Measurements from ENCODE around the gene SLC35F4.

Gene SLC35F4

DNA sequence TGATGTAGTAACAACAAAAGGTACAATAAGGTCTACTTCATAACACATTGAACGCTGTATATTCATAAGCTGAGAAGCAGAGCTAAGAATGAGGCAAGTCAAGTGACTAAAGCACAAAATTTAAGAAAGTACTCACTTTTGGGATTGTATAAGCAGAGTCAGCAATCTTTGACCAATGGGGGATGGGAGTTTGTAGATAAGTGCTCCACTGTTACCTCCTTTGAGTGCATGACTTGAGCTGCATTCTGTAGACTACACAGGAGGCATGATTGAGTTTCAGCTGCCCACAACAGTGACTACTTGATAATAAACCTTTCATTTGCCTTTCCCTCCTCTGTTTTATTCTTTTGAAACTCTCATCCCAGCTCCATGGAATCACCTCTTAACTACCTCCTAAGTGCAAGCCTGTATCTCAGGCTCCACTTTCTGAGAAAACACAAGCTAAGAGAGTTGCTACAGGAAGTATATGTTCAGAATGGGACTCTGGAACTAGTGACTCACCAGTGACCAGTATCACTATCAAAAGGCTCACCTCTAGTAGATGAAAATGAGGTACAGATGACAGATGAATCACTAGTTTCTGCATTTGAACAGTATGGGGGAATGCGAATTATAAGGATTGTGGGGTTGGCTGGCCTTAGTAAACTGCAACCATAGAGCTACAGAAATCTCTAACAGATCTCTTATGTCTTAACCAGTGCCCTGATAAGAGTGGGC is 49.2 kb downstream of the SLC35F4 start:
- TF ChIP-seq NFIC (IDR thresholded peaks at IDR 0.05) (no peak), TEAD4 (IDR thresholded peaks at IDR 0.05) (no peak), YY1 (IDR thresholded peaks at IDR 0.05; ENCODE audit: low read depth) (no peak), RAD21 (IDR thresholded peaks at IDR 0.05; ENCODE audit: low read depth) (no peak), FOXM1 (IDR thresholded peaks at IDR 0.05; ENCODE audit: borderline replicate concordance, low read depth) (no peak), EGR1 (IDR thresholded peaks at IDR 0.05) (no peak), ZBTB7A (IDR thresholded peaks at IDR 0.05; ENCODE audit: low read depth) (no peak), CREB1 (IDR thresholded peaks at IDR 0.05; ENCODE audit: low read depth) (no peak), CEBPB (IDR thresholded peaks at IDR 0.05) (no peak), TCF12 (IDR thresholded peaks at IDR 0.05; ENCODE audit: low read depth) (no peak), TAF1 (IDR thresholded peaks at IDR 0.05; ENCODE audit: low read depth) (no peak), EP300 (IDR thresholded peaks at IDR 0.05; ENCODE audit: borderline replicate concordance) (no peak)
- TF ChIP-seq, protein P1, sequence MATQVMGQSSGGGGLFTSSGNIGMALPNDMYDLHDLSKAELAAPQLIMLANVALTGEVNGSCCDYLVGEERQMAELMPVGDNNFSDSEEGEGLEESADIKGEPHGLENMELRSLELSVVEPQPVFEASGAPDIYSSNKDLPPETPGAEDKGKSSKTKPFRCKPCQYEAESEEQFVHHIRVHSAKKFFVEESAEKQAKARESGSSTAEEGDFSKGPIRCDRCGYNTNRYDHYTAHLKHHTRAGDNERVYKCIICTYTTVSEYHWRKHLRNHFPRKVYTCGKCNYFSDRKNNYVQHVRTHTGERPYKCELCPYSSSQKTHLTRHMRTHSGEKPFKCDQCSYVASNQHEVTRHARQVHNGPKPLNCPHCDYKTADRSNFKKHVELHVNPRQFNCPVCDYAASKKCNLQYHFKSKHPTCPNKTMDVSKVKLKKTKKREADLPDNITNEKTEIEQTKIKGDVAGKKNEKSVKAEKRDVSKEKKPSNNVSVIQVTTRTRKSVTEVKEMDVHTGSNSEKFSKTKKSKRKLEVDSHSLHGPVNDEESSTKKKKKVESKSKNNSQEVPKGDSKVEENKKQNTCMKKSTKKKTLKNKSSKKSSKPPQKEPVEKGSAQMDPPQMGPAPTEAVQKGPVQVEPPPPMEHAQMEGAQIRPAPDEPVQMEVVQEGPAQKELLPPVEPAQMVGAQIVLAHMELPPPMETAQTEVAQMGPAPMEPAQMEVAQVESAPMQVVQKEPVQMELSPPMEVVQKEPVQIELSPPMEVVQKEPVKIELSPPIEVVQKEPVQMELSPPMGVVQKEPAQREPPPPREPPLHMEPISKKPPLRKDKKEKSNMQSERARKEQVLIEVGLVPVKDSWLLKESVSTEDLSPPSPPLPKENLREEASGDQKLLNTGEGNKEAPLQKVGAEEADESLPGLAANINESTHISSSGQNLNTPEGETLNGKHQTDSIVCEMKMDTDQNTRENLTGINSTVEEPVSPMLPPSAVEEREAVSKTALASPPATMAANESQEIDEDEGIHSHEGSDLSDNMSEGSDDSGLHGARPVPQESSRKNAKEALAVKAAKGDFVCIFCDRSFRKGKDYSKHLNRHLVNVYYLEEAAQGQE (IDR thresholded peaks at IDR 0.05; ENCODE audit: low read depth), result no peak
- TF ChIP-seq, protein P2, sequence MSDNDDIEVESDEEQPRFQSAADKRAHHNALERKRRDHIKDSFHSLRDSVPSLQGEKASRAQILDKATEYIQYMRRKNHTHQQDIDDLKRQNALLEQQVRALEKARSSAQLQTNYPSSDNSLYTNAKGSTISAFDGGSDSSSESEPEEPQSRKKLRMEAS (IDR thresholded peaks at IDR 0.05), result no peak
- TF ChIP-seq, protein P3, sequence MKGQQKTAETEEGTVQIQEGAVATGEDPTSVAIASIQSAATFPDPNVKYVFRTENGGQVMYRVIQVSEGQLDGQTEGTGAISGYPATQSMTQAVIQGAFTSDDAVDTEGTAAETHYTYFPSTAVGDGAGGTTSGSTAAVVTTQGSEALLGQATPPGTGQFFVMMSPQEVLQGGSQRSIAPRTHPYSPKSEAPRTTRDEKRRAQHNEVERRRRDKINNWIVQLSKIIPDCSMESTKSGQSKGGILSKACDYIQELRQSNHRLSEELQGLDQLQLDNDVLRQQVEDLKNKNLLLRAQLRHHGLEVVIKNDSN (IDR thresholded peaks at IDR 0.05), result no peak

DNA sequence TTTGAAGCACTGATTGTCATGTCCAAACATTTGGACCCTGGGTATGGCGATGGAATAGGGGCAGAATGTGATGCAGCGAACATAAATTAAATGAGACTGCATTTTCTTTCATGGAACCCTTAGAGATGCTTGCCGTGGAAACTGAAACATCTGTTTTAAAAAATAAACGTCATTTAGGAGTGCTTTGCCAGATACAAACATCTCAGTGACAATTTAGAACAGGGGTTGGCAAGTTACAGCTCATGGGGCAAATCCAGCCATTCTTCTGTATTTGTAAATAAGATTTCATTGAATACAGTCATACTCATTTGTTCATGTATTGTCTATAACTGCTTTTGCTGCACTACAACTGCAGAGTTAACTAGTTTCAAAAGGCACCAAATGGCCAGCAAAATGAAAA is 51.2 kb downstream of the SLC35F4 start:
- no peak for TF ChIP-seq TCF12 (IDR thresholded peaks at IDR 0.05; ENCODE audit: low read depth)
- no peak for TF ChIP-seq ZBTB7A (IDR thresholded peaks at IDR 0.05; ENCODE audit: low read depth)
- no peak for TF ChIP-seq CREB1 (IDR thresholded peaks at IDR 0.05; ENCODE audit: low read depth)
- no peak for TF ChIP-seq FOXM1 (IDR thresholded peaks at IDR 0.05; ENCODE audit: borderline replicate concordance, low read depth)
- no peak for TF ChIP-seq CEBPB (IDR thresholded peaks at IDR 0.05)
- TF ChIP-seq EGR1 (IDR thresholded peaks at IDR 0.05), result no peak
- TF ChIP-seq, protein P2 (IDR thresholded peaks at IDR 0.05), result no peak
- no peak for TF ChIP-seq TEAD4 (IDR thresholded peaks at IDR 0.05)
- TF ChIP-seq RAD21 (IDR thresholded peaks at IDR 0.05; ENCODE audit: low read depth), result no peak
- TF ChIP-seq, protein P1 (IDR thresholded peaks at IDR 0.05; ENCODE audit: low read depth), result no peak
- TF ChIP-seq YY1 (IDR thresholded peaks at IDR 0.05; ENCODE audit: low read depth), result no peak
- no peak for TF ChIP-seq EP300 (IDR thresholded peaks at IDR 0.05; ENCODE audit: borderline replicate concordance)

DNA sequence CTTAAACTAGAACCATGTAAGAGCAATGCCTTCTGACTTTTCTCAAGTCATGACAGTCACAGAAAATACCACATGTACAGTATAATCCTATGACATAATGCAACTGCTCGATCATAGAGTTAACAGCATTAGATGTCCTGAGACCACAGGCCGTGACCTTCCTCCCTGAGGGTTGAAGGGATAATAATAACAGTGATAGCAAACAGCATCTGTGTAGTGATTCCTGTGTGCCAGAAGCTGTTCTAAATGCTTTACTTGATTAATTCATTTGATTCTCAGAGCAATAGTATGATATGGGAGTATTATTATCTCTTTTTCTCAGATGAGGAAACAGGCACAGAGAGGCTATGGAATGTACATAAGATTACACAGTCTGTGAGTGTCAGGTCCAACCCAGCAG is 53.2 kb downstream of the SLC35F4 start:
- TF ChIP-seq TCF12 (IDR thresholded peaks at IDR 0.05; ENCODE audit: low read depth) (no peak), EP300 (IDR thresholded peaks at IDR 0.05; ENCODE audit: borderline replicate concordance) (no peak), RAD21 (IDR thresholded peaks at IDR 0.05; ENCODE audit: low read depth) (no peak), YY1 (IDR thresholded peaks at IDR 0.05; ENCODE audit: low read depth) (no peak), ZBTB7A (IDR thresholded peaks at IDR 0.05; ENCODE audit: low read depth) (no peak), NFIC (IDR thresholded peaks at IDR 0.05) (no peak), FOXM1 (IDR thresholded peaks at IDR 0.05; ENCODE audit: borderline replicate concordance, low read depth) (no peak), CREB1 (IDR thresholded peaks at IDR 0.05; ENCODE audit: low read depth) (no peak), EGR1 (IDR thresholded peaks at IDR 0.05) (no peak), CEBPB (IDR thresholded peaks at IDR 0.05) (no peak), TEAD4 (IDR thresholded peaks at IDR 0.05) (no peak), TAF1 (IDR thresholded peaks at IDR 0.05; ENCODE audit: low read depth) (no peak)
- TF ChIP-seq, protein P3 (IDR thresholded peaks at IDR 0.05), result no peak
- TF ChIP-seq, protein P1 (IDR thresholded peaks at IDR 0.05; ENCODE audit: low read depth), result no peak
- TF ChIP-seq, protein P2 (IDR thresholded peaks at IDR 0.05), result no peak

Measured in Ishikawa (cell line).